Measurements from ENCODE around the gene MCC.

DNA sequence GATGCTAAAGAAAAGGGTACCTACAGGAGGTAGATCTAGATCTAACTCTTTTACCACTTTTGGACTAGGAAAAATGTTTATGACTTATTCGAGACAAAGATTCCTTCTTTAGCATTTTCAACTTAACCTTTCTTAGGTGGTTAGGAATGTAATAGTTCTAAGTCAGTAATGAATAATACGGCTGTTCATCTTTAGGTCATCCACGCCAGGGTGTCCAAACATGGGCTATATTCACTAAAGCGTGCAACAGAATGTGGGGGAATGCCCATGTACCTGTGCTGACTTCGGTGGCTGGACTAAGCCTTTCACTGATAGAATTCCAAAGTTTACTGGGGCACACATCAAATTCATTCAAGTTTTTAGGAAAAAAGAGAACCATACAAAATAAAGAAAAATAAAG lies 218.2 kb downstream of the MCC start:
- TF ChIP-seq, protein P1, sequence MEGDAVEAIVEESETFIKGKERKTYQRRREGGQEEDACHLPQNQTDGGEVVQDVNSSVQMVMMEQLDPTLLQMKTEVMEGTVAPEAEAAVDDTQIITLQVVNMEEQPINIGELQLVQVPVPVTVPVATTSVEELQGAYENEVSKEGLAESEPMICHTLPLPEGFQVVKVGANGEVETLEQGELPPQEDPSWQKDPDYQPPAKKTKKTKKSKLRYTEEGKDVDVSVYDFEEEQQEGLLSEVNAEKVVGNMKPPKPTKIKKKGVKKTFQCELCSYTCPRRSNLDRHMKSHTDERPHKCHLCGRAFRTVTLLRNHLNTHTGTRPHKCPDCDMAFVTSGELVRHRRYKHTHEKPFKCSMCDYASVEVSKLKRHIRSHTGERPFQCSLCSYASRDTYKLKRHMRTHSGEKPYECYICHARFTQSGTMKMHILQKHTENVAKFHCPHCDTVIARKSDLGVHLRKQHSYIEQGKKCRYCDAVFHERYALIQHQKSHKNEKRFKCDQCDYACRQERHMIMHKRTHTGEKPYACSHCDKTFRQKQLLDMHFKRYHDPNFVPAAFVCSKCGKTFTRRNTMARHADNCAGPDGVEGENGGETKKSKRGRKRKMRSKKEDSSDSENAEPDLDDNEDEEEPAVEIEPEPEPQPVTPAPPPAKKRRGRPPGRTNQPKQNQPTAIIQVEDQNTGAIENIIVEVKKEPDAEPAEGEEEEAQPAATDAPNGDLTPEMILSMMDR (IDR thresholded peaks at IDR 0.05), result no peak
- TF ChIP-seq ZFX (IDR thresholded peaks at IDR 0.05; ENCODE audit: borderline replicate concordance), result no peak
